Stimulated activated CD8-positive, alpha-beta memory T cell treated with anti-CD3 and anti-CD28 coated beads, Interleukin-4, amount 100 ng/mL, for 4 hours (primary cell): ENCODE data around the gene GAN.
"Not testable (repeated sequence)": the region's sequence is repeated elsewhere in the genome, so short reads cannot be mapped to it uniquely, and the experiment has no call there.

ENCODE experiments used
- DNase-seq, 2 donors: peaks; one replicate each; pipeline ENCODE4 v3.0.0-alpha.2; 2020; ENCODE audit warnings: low read depth in 2 of 2, low spot score in 1 of 2

GAN gene

DNA sequence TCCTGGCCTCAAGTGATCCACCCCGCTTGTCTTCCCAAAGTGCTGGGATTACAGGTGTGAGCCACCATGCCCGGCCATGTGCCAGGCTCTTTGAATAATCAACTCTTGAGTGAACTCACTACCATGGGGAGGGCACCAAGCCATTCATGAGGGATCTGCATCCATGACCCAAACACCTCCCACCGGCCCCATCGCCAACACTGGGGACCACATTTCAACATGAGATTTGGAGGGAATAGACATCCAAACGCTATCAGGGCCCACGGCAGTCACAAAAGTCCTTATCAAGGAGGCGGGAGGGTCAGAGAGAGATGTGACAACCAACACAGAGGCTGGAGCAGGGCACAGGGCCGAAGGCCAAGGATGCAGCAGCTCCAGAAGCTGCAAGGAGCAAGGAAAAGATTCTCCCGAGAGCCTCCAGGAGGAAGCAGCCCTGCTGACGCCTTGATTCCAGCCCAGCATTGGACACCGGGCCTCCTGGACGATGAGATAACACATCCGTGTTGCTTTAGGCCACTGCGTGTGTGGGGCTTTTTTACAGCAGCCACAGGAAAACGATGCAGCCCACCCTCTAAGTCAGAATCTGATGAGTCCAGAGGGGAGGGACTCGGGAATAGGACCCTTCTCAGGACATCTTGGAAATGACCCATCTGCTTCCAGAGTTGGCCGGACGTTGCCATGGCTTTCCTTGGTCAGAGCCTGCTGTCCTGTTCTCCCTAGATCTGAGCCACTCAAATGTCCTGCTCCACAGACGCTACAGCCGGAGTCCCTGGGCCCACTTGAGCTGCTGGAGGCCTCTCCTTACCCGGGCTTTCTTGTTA, 82.5 kb downstream of the GAN start:
- no peak for DNase-seq

DNA sequence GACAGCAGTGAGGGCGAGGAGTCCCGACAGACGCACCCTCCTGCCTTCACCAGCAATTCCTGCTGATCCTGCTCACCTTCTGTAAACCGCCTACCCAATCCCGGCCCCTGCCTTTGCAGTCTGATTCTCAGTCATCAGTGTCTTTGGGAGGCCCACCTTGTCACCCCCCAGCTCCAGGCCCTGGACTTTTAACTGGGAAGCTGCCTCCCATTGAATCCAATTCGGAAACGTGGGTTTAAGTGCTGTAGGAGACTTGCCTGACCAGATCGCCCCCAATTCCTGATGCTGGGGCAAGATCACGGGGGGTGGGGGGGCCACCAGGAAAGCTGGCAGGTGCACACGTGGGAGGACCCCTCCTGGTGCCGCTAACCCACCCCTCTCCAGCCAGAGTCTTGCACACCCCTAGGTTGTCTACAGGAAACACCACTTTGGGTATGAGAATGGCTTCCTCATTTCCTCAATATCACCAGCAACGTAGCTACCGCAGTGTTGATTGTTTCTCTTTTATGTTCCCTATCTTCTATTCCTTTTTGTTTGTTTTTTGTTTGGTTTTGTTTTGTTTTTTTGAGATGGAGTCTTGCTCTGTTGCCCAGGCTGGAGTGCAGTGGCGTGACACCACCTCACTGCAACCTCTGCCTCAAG, 83.2 kb downstream of the GAN start:
- DNase-seq: no peak

DNA sequence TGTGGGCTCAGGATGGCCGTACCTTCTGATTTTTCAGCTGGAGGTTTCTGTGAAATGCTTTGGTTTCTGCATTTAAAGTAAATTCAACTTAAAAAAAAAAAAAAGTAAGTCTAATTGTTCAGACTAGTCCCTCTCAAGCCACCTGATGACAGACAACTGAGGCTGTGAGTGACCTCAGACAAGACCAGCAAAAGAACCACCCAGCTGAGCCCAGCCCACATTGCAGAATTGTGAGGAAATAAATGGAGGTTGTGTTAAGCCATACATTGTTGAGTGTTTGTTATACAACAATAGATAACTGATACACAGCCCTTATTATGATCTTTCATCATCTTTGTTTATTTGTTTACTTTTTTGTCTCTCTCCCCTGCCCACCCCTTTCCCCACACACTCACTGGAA, 85.1 kb downstream of the GAN start:
- DNase-seq: no peak

DNA sequence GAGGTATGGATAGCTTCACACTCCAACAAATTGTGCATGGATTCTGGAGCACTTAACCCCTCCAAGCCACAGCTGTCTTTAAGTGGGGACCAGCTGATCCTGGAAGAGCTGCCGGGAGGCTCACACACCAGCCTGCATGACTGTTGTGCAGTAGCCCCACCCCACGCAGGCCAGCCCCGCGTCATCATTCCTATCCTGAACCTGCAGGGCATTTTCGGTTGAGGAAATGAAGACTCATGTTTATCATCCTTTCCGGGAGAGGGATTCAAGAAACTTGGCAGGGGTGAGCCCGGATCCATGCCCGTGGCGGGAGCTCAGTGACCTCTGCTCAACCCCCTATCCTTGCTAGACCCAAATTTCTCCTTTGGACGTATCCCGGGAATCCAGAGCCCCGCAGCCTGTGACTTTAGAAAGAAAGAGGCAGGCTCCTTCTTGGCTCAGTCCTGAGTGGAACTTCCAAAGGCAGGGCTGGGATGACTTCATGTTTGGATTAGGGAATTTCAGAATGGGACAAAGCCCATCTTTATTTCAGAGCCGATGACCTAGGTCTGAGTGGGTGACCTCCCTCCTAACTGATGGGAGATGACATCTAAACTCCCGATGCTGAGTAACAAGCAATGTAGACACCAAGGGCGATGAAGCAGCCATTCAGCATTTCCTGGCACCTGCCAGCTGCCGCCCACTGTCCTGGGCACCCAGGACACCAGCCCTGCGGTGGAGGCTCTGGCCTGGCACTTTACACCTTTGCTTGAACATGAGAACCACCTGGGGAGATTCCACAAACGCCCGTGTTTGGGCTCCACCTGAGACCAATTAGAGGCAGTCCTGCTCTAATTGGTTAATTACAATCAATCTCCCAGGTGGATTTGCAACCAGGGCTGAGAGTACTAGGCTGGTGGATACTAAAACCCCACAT, 86.5 kb downstream of the GAN start:
- DNase-seq: no peak

DNA sequence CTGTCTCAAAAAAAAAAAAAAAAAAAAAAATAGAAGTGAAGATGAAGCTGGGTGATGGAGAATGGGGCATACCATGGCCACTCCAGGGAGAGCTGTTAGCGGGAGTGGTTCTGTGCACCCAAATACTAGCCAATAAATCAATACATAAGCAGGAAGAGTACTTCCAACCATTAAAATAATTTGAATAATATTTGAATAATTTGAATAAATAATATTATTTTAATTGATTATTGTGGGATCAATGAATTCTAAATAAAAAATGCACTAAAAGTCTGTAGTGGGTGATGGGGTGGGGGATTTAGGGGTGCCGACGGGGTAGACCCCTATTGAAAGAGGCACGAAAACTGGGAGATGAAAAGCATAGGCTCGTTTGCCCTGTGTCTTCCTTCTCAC, 88.4 kb downstream of the GAN start:
- DNase-seq: no peak

DNA sequence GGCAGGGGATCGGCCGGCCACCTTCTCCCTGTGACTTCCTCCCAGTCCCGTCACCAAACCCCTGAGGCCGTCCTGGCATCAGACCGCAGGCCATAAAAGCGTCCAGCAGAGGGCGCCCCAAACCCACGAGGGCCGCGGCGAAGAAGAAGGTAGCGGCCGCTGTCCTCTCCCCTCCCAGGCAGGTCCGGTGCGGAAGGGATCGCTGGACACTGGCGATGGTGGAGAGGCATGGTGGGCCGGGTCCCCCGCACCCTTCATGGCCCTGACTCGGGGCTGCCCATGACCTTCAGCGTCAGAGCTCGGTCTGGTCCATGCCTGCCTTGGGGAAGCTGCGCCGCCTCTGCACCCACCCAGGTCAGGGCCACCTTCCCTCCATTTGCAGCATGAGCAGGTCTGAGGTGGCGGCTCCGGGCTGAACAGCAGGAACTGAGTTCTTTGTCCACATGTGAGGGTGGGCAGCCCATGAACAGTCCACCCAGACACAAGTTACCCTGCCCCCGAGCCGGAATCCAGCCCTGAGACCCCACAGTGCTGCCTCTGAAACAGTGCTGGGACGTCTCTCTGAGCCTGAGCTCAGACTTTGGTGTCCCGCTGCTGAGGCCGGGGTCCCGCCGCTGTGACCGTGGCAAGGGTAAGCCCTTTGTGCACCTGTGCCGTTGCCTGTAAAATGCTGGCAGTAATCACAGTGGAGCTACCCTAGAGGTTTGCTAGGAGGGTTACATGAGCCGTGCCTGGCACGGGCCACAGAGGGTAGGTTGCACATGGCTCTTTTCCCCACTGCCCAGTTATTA, 89.0 kb downstream of the GAN start:
- peak; percentile 49 to 76 for DNase-seq

DNA sequence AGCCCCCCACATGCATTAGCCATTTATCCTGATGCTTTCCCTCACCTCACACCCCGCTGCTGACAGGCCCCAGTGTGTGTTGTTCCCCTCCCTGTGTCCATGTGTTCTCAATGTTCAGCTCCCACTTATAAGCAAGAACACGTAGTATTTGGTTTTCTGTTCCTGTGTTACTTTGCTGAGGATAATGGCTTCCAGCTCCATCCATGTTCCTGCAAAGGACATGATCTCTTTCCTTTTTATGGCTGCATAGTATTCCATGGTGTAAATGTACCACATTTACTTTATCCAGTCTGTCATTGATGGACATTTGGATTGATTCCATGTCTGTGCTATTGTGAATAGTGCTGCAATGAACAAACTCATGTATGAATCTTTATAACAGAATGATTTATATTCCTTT, 90.2 kb downstream of the GAN start:
- not testable (repeated sequence) for DNase-seq

DNA sequence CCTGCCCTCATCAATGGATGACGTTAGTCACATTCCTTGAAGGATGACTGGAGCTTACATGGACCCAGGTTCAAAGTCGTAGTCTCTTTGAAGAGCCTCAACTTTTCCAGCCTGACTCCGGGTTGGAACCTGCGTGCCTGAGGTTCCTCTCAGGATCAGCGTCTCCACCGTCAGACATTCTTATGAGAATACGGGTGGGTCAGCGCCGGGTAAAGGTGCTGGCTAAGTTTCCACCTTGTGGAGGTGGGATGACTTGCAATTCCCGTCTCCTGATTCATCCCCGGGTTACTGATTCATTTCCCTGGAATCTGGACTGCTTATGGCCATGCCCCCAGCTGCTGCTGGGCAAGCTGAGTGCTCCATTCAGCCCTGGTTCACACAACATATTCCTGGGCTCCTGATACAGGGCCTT, 90.9 kb downstream of the GAN start:
- no peak for DNase-seq

DNA sequence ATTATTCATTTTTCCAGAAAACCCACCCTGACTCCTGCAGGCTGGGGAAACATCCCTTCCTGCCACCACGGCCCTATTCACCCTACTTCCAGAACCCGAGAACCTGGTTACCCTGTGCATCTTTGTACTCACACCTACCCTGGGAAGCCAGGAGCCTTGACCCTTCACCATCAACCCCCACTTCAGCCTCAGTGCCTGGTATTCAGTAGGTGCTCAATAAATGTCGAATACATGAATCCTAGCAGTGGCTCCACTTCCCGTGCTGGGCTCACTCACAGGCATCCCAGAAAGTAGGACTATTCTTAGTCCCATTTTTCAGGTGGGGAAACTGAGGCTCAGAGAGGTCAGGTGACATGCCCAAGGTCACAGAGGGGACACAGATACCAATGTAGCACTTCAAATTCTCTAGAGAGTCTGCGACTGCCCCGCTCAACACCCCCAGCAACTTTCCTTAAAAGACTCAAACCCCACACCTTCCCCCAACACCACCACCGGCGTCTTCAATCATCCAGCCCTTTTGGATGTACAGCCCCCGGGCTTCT, 93.7 kb downstream of the GAN start:
- no peak for DNase-seq

DNA sequence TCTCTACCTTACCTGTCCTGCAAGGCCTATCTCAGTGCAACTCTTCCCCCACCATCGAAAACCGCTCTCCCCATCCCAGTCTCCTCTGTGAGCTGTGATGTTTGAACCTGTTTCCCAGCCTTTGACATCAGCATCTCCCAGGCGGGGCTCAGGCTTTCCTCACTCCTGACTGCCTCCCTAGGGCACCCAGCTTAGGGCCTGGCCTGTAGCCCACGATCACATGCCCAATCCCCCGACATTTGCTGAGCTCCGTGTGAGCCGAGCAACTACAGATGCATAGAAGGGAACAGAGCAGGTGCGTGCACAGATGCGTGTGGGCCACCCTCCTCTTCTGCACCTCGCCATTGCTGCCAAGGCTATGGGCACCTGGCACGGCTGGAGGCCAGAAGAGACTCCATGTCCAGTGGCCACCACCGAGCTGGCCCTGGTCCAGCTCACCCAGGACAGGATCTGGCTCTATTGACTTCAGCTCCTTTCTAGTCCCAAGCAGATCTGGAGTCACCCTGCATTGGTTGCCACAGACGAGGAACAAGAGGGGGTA, 94.3 kb downstream of the GAN start:
- DNase-seq: no peak

DNA sequence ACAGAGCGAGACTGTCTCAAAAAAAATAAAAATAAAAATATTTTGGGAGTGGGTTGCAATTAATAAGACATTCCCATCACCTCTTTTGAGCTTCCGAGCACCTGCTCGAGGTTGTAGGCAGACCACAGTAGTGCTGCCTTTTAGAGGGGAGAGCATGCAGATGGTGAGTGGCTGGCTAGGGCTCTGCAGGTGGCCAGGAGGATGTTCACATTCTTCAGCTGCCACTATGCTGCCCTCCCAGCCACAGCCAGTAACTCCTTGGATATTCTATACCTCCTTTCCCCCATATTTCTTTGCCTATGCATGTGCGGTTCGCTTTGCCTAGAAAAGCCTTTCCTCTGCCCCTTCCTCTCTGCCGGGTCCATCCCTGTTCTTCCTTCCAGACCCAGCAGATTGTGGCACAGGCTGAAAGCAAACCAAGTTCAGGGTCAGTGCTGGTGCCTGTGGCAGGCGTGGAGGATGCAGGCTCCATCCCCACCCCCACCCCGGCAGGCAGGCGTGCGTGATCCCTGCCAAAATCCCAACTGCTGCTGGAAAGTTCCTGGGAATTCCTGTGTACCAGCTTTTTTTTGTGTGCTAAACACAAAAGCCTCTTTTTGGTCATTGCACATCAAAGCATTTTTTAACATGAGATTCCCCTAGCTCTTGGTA, 96.0 kb downstream of the GAN start:
- DNase-seq: no peak

DNA sequence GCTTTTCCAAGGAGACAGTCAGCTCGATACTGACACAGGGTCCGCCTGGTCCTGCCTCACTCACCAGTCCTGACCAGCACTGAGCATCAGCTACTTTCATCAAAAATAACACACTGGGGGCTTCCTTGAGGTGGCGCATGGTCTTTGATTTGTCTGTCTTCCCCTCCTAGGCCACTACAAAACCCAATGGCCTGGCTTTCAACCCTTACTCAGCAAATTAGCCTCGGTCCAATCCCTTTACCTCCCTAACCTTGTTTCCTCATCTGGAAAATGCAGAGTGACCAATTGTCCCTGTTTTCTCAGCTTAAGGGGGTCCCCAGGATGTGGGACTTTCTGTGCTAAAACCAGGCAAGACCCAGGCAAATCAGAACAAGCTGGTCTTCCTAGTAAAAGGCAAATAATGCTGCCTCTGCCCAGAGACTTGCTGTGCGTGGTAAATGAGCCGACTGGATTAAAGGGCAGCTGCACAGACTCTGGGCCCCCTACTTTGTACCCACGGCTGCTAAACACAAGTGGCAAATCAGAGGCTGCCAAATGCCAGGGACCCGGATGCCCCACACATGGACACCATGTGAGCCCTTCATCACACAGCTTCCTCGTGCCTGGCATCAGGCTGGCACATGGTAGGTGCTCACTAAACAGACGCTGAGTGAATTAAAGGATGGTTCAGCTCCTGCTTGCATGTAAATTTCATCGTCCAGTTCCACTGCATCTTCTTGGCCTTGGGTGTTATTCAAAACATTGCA, 98.7 kb downstream of the GAN start:
- no peak for DNase-seq

DNA sequence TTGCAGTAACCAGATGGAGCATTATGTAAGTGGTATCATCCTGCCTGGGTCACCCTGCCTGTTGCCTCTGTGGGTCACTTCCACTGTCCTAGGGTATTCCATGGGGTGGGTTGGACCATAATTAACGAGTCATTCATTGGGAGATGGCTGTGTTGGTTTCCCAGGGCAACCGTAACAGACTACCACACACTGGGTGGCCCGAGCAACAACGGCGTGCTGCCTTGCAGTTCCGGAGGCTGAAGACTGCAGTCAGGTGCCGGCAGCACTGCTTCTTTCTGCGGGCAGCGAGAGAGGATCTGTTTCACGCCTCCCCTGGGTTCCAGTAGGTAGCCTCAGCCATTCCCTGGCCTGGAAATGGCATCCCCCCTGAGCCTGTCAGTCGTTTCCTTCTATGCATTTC, 101.0 kb downstream of the GAN start:
- DNase-seq: no peak

DNA sequence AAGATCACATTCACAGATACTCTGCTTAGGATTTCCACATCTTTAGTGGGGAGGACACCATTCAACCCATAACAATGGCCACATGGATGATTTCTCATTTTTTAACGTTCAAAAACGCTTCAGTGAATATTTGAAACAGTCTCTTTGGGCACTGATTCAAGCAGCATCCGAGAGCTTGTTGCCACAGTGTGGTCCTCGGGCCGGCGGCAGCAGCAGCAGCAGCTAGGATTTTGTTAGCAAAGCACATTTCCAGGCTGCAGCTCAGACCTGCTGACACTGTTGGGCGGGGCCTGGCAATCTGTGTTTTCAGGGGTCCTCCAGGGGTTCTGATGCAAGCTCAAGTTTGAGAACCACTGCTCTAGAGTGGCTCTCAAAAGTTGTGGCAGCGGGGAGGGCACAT, 102.0 kb downstream of the GAN start:
- no peak for DNase-seq

DNA sequence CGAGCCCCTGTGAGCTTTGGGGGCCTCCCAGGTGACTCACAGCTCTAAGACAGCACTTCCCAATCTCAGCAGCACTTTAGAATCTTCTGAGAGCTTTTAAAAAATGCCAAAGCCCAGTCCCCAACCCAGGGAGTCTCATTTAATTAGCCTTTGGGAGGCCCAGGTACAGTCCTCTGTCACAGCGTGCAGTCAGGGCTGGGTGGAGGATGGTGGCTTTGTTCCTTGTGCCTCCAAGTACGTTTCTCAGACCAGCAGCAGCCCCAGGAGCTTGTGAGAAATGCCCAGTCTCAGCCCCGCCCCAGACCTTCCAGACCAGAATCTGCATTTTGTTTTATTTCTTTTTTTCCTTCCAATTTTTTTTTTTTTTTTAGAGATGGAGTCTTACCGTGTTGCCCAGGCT, 102.4 kb downstream of the GAN start:
- DNase-seq: no peak

DNA sequence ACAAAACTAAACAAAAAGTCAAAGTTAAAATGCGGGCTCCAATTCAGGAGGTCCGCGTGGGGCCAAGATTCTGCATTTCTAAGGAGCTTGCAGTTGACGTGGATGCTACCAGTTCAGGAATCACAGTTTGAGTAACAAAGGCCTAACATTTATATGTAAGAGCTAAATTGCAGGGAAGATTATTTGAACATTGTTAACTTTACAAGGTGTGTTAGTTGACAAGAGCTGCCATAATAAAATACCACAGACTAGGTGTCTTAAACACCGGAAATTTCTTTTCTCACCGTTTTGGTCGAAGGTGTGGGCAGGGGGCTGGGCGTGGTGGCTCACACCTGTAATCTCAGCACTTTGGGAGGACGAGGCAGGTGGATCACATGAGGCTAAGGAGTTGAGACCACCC, 105.0 kb downstream of the GAN start:
- no peak for DNase-seq

DNA sequence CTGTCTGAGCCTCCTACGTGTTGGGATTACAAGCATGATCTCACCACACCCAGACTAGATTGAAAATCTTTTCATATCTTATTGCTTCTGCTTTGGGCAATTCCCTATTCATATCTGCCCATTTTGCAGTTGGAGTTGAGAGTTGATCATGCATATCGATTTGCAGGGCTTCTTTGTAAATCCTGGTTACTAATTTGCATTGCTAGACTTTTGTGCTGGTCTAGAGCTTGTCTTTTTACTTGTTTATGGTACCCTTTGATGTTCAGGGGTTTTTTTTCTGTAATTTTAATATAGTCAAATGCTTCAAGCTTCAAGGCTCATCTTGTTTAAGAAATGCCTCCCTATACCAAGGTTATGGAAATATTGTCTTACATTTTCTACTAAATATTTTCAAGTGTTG, 106.4 kb downstream of the GAN start:
- no peak for DNase-seq

DNA sequence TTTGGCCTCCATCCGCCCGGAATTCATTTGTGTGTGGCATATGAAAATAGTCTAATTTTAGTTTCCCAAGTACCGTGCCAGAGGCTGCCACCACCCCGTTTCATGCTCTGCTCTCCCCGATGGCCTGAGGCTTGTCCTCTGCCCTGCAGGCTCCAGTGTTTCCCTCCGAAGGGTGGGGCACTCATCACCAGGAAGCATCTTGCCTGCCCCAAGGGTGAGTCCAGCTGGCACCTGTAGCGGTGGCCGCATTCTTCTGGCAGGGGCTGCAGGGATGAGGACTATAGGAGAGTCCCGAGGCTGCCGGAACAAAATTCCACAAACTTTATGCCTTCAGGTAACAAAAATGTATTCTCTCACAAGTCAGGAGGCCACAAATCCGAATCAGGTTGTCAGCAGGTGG, 106.8 kb downstream of the GAN start:
- no peak for DNase-seq

DNA sequence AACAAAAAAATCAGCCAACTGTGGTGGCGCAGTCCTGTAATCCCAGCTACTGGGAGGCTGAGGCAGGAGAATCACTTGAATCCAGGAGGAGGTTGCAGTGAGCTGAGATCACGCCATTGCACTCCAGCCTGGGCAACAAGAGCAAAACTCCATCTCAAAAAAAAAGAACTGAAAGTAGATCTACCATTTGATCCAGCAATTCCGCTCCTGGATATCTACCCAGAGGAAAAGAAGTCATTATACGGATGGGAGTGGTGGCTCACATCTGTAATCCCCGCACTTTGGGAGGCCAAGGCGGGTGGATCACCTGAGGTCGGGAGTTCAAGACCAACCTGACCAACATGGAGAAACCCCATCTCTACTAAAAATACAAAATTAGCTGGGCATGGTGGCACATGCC, 107.4 kb downstream of the GAN start:
- not testable (repeated sequence) for DNase-seq
